B cell (primary cell): ENCODE measurements around the gene DEGS1. TPM values are rescaled to one million over a fixed set of nuclear protein-coding genes. Genes with fewer than 3 reads are reported as not detected.
A peak's percentile ranks its signal among the peaks of the same experiment; 100 is the strongest.

Experiments
- ATAC-seq: fragments of 200-7000 bp; cut with Tn5 transposase; one replicate; pipeline ENCODE4 v1.10.0; 2021; ENCODE audit warnings: low read depth, mild to moderate bottlenecking, moderate number of reproducible peaks, moderate library complexity
- CTCF ChIA-PET: fragments of 350-600 bp; sonication (Branson Sonifier 250); formaldehyde crosslinking; loops from one replicate; lab custom pipeline; 2021; ENCODE audit warnings: antibody characterized with exemption, inconsistent platforms; lab: Charles Lee
- POLR2A ChIA-PET: fragments of 350-600 bp; sonication (Branson Sonifier 250); formaldehyde crosslinking; loops from one replicate; lab custom pipeline; 2021; ENCODE audit warnings: antibody characterized with exemption; lab: Charles Lee
- DNase-seq: peaks from one replicate; pipeline ENCODE4 v3.0.0; 2013
- H2AFZ ChIP-seq: 2 replicates; pipeline ENCODE4 v1.6.1; 2012; ENCODE audit warnings: mild to moderate bottlenecking, low read depth, low read length; ENCODE audit not compliant: insufficient read depth, poor library complexity, severe bottlenecking
- H3K27ac ChIP-seq, 2 donors: 1 replicate in 1 of 2; 2 replicates in 1 of 2; pipeline ENCODE4 v1.5.1; 2012 to 2013; ENCODE audit warnings: low read length in 2 of 2, mild to moderate bottlenecking in 2 of 2, moderate library complexity in 1 of 2
- H3K27me3 ChIP-seq, 4 experiments: fragments of 200-600 bp in 1 of 4; sonication (generic) in 1 of 4; replicated peaks in 1 of 4; 1 replicate in 2 of 4; 2 replicates in 2 of 4; pipeline versions ENCODE4 v1.6.1 to v1.7.0; 2013 to 2016; ENCODE audit warnings: low read length in 3 of 4, mild to moderate bottlenecking in 2 of 4, mixed read lengths in 1 of 4, moderate library complexity in 1 of 4; ENCODE audit not compliant: insufficient read depth in 4 of 4, control insufficient read depth in 3 of 4; ENCODE audit errors: control extremely low read depth in 1 of 4
- H3K36me3 ChIP-seq, 2 experiments: replicated peaks in 1 of 2; 1 replicate in 1 of 2; 2 replicates in 1 of 2; pipeline versions ENCODE4 v1.6.1 to v1.7.1; 2013; ENCODE audit warnings: low read length in 1 of 2; ENCODE audit not compliant: insufficient read depth in 2 of 2, control insufficient read depth in 1 of 2; ENCODE audit errors: control extremely low read depth in 1 of 2, extremely low read depth in 1 of 2
- H3K4me1 ChIP-seq, 2 donors: fragments of 200-600 bp in 1 of 2; sonication (generic) in 1 of 2; 1 replicate in 1 of 2; 2 replicates in 1 of 2; pipeline versions ENCODE4 v1.5.1 to v1.6.1; 2013 to 2017; ENCODE audit warnings: low read length in 2 of 2; ENCODE audit not compliant: control insufficient read depth in 2 of 2, insufficient read depth in 2 of 2
- H3K4me2 ChIP-seq: replicated peaks from 2 replicates; pipeline ENCODE3; 2012; ENCODE audit warnings: mild to moderate bottlenecking, low read depth, low read length; ENCODE audit not compliant: poor library complexity, severe bottlenecking
- H3K4me3 ChIP-seq, 5 experiments: fragments of 200-600 bp in 1 of 5; sonication (generic) in 1 of 5; 1 replicate in 3 of 5; 2 replicates in 2 of 5; pipeline versions ENCODE4 v1.5.1 to v1.7.0; 2011 to 2016; ENCODE audit warnings: low read length in 4 of 5, mild to moderate bottlenecking in 4 of 5, low read depth in 2 of 5, control low read depth in 1 of 5, moderate library complexity in 1 of 5; ENCODE audit not compliant: insufficient read depth in 1 of 5; ENCODE audit errors: control extremely low read depth in 1 of 5, extremely low read depth in 1 of 5
- H3K79me2 ChIP-seq: fragments of 200-600 bp; sonication (generic); one replicate; pipeline ENCODE4 v1.6.0; 2016; ENCODE audit warnings: low read length; ENCODE audit not compliant: control insufficient read depth, insufficient read depth
- H3K9ac ChIP-seq: fragments of 200-600 bp; sonication (generic); 2 replicates; pipeline ENCODE4 v1.6.1; 2017; ENCODE audit warnings: mild to moderate bottlenecking, low read length, moderate library complexity
- H3K9me3 ChIP-seq, 3 donors: one replicate each; pipeline versions ENCODE4 v1.6.1 to v1.7.1; 2013; ENCODE audit warnings: low read length in 2 of 3; ENCODE audit not compliant: control insufficient read depth in 2 of 3, insufficient read depth in 1 of 3; ENCODE audit errors: control extremely low read depth in 1 of 3
- H4K20me1 ChIP-seq: 2 replicates; pipeline ENCODE4 v1.6.0; 2012; ENCODE audit warnings: mild to moderate bottlenecking, low read length; ENCODE audit not compliant: insufficient read depth, control insufficient read depth, poor library complexity, severe bottlenecking
- H3K27ac Mint-ChIP-seq: one replicate; pipeline ENCODE4 v1.8.0; 2021; ENCODE audit warnings: mixed read lengths
- H3K27me3 Mint-ChIP-seq: one replicate; pipeline ENCODE4 v1.8.0; 2021; ENCODE audit warnings: mixed read lengths
- H3K4me1 Mint-ChIP-seq: one replicate; pipeline ENCODE4 v1.8.0; 2021; ENCODE audit warnings: mixed read lengths
- H3K4me3 Mint-ChIP-seq: one replicate; pipeline ENCODE4 v1.8.0; 2021; ENCODE audit warnings: mixed read lengths
- H3K9me3 Mint-ChIP-seq: one replicate; pipeline ENCODE4 v1.8.0; 2022; ENCODE audit warnings: mixed read lengths; ENCODE audit not compliant: insufficient read depth
- EZH2 ChIP-seq: IDR thresholded peaks from 2 replicates; pipeline ENCODE4 v1.6.1; 2012; ENCODE audit warnings: borderline replicate concordance, low read depth, mild to moderate bottlenecking, moderate library complexity, low read length; ENCODE audit not compliant: insufficient read depth, poor library complexity, severe bottlenecking
- WGBS: methylation state at CpG from one replicate; pipeline ENCODE4 v1.1.5; 2013; ENCODE audit warnings: missing lambda C conversion rate; ENCODE audit not compliant: insufficient coverage; 5-methylcytosine and 5-hydroxymethylcytosine counted together
- intact Hi-C: fragments of 100-400 bp; cut with micrococcal nuclease; formaldehyde crosslinking; loops from one replicate; pipeline ENCODE4 v1.10.0; 2022
- polyA minus RNA-seq: library from RNA; depleted of rRNA, polyadenylated mRNA; stranded (reverse); fragments of >200 nt; gene quantifications from 2 replicates; pipeline ENCODE4 v1.2.3, GENCODE V29; 2012
- polyA plus RNA-seq: library from polyadenylated mRNA; depleted of rRNA; stranded (reverse); fragments of >200 nt; gene quantifications from 2 replicates; pipeline ENCODE4 v1.2.3, GENCODE V29; 2012
- total RNA-seq, 2 donors: library from RNA; stranded (reverse); fragments of 120-200 nt in 1 of 2; gene quantifications; 1 replicate in 1 of 2; 2 replicates in 1 of 2; pipeline versions ENCODE4 v1.2.3 to v1.2.4, GENCODE V29; 2013 to 2022
- TF ChIP-seq, protein P1 (sequence below): fragments of 200-600 bp; IDR thresholded peaks from one replicate; pipeline ENCODE4 v1.8.0; 2022; ENCODE audit warnings: antibody characterized with exemption, mild to moderate bottlenecking

Gene DEGS1
- total RNA-seq (51.3 and 52.1 TPM in 2 replicates), polyA plus RNA-seq (38.9 and 49.0 TPM in 2 replicates), polyA minus RNA-seq (21.0 and 35.9 TPM in 2 replicates)
- total RNA-seq (2013), result 54.8 TPM

DNA sequence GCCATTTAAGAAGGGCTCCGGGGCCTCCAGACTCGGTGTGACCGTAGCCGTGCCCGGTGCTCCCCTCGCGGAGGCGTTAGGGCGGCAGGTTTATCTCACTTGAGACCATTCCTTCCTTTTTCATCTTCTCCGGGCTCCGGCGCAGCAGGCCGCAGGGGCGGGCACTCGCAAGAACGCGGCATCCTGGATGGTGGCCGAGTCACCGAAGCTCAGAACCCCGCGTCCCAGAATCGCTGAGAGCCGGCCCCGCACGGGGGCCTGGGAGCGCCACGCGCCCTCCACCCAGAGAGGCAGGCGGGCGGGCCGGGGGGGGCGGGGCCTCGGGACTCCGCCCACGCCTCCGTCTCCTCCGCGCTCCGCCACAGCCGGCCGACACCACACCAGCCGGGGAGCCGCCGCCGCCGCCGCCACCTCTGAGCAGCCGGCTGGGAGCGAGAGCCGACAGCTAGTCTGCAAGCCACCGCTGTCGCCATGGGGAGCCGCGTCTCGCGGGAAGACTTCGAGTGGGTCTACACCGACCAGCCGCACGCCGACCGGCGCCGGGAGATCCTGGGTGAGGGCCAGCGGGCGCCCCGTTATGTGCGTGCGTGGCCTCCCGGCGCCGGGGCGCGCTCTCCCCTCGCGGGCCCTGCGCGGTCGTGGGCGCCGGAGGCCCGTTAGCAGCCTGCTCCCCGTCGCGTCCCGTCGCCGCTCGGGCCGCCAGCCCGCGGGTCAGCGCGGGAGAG lies at the start of gene DEGS1:
DEGS1 (plus strand) TSS at position 375 of the 725 bp plus-strand sequence; CDS start at position 472, 97 bp downstream.
- peaks cover 0 to 1% of the 10 kb centered on the region in 2 experiments for H3K36me3 ChIP-seq
- peaks cover 0 to 6% (median 0%) of the 10 kb centered on the region in 3 donors for H3K9me3 ChIP-seq
- CTCF ChIA-PET, result interaction anchor here (1.0 to 2.7 kb wide), 6 partner anchors 9 to 150 kb away, joined by 4 to 20 read pairs (median 4); no protein-coding TSS in a partner anchor
- Mint-ChIP-seq H3K9me3 (no peaks in the 10 kb centered on the region), H3K4me1 (peaks cover 36% of the 10 kb centered on the region), H3K27ac (peak within 1 kb of the TSS; percentile 94), H3K4me3 (peak within 1 kb of the TSS; percentile 93), H3K27me3 (no peaks in the 10 kb centered on the region)
- peak within 1 kb of the TSS; percentile 90 to 99 for H3K27ac ChIP-seq
- H3K4me1 ChIP-seq, result peaks cover 41 to 51% of the 10 kb centered on the region in 2 donors
- H3K79me2 ChIP-seq, result peaks cover 50% of the 10 kb centered on the region
- H2AFZ ChIP-seq, result peak within 1 kb of the TSS; percentile 74
- POLR2A ChIA-PET, result interaction anchor here (0.6 to 3.4 kb wide), 12 partner anchors 9 to 1473 kb away, joined by 3 to 21 read pairs (median 4); partner anchors contain the start of genes NVL and WDR26
- DNase-seq, result peak; percentile 93
- ATAC-seq, result peak; percentile 82
- intact Hi-C loops, result loop anchor here (1.0 to 5.0 kb wide), 11 partner anchors 9 to 338 kb away; partner anchors contain the start of genes CNIH4, NVL, TP53BP2 and WDR26
- peaks cover 41% of the 10 kb centered on the region for H4K20me1 ChIP-seq
- peak within 1 kb of the TSS; percentile 79 for H3K9ac ChIP-seq
- H3K4me3 ChIP-seq, result peak within 1 kb of the TSS; percentile 74 to 90 (median 82)
- peak within 1 kb of the TSS; percentile 78 for H3K4me2 ChIP-seq
- WGBS, result under 1% methylated on average over 94 of the region's 94 CpGs
- TF ChIP-seq, protein P1, sequence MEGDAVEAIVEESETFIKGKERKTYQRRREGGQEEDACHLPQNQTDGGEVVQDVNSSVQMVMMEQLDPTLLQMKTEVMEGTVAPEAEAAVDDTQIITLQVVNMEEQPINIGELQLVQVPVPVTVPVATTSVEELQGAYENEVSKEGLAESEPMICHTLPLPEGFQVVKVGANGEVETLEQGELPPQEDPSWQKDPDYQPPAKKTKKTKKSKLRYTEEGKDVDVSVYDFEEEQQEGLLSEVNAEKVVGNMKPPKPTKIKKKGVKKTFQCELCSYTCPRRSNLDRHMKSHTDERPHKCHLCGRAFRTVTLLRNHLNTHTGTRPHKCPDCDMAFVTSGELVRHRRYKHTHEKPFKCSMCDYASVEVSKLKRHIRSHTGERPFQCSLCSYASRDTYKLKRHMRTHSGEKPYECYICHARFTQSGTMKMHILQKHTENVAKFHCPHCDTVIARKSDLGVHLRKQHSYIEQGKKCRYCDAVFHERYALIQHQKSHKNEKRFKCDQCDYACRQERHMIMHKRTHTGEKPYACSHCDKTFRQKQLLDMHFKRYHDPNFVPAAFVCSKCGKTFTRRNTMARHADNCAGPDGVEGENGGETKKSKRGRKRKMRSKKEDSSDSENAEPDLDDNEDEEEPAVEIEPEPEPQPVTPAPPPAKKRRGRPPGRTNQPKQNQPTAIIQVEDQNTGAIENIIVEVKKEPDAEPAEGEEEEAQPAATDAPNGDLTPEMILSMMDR, result no peak
- no peak for TF ChIP-seq EZH2
- no peaks in the 10 kb centered on the region for H3K27me3 ChIP-seq
